NCI-H128 (cell line): ENCODE results near the gene MAML2.

ENCODE experiments used
- DNase-seq: peaks from one replicate; lab custom pipeline; 2025; ENCODE audit not compliant: unreplicated experiment; lab: John Stamatoyannopoulos, UW

Gene MAML2

GRCh38 chr11:96136613-96137298, 206.2 kb downstream of the MAML2 start:
- DNase-seq: no peak

DNA sequence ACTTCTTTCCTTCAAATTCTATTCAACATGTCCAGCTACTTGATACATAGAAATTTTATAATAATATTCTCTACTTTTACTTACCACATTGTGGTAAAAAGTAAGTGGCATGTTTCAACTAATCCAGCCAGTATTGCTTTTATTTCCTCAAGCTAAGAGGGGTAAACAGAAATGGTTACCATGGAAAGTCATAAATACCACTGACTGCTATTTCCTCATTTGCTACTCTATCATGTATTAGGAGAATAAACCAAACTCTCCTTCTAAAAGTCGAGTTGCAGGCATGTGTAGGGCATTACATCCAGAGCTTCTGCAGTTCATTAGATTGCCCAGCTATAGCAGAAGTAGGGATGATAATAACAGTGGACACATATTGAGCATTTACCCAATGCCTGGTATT, 208.4 kb downstream of the MAML2 start:
- no peak for DNase-seq

DNA sequence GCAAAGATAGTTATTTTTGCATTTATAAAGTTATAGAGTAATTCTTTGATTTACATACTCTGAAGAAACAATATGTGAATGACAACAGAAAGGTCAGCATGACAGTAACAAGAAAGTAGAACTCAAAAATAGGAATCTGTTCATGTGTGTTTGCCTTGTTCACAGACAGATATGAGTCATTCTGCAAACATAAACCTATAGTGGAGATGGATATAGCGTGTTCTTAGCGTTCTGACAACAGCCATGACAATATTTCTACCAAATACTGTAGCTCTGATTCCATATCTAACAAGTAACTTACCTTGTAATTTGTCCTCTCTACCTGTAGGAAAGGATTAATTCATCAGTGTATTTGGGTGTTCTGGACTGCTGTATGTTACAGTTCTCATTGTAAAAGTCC, 210.6 kb downstream of the MAML2 start:
- no peak for DNase-seq

DNA sequence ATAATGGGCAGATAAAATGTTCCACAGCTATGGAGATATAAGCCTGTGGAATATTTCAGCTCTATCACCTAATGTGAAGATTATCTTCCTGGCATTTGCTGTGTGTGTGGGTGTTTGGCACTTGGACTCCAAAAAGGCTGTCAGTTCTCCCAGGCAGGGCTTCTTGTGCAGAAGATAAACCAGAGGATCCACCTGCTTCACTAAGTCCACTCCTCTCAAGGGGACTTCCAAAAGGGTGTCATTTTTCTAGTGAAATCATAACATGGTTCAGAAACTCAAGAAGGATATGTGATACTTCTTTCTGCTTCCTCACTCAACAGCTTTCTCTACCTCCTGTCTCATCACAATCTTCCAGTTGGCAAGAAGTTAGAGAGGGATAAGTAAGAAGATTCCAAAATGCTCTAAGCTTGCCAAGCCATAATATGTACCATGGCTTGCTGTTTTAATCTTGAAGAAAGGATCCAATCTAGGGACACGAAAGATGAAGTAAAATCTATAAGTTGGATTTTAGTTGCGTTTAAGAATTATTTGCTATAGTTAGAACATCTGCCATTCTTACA, 212.9 kb downstream of the MAML2 start:
- DNase-seq: no peak

DNA sequence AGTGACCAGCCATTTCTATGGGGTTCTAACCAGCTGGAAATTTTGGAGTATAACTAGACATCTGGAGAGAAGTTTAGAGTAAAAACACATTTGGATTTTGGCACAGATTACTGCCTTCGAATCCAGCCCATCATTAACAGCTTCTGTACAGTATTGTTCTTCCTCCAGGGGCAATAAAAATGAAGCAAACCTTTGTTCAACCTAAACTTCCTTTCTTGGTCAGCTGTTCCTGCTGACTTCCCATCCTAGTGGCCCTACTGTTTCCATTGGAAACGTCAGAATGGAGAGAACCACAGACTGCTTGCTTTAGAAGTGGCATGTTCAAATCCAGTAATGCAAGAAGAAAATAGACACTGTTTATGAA, 215.4 kb downstream of the MAML2 start:
- no peak for DNase-seq

GRCh38 chr11:96126917-96127595, 215.9 kb downstream of the MAML2 start:
- no peak for DNase-seq

- DNase-seq: no peak
Observed at GRCh38 chr11:96125400-96125799, 217.6 kb downstream of the MAML2 start.

- DNase-seq: no peak
Observed at GRCh38 chr11:96124155-96124554, 218.8 kb downstream of the MAML2 start.

DNA sequence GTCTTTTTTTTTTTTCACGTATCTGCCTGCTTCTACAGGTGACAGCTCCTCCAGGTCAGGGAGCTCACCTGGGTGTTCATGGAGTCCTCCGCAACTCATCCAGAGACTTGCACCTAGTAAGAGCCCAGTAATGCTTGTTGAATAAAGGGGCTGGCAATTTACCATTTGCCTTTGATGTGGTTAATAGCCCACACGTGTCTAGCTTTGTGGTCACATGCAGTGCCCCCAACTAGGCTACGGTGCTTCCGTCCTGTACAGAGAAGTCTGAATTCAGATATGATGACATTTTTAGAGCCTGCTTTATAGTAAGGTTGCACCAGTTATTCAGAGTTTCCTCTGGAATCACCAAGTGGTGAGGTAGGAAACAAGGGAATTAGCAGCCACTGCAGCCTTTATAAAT, 219.7 kb downstream of the MAML2 start:
- DNase-seq: no peak

DNA sequence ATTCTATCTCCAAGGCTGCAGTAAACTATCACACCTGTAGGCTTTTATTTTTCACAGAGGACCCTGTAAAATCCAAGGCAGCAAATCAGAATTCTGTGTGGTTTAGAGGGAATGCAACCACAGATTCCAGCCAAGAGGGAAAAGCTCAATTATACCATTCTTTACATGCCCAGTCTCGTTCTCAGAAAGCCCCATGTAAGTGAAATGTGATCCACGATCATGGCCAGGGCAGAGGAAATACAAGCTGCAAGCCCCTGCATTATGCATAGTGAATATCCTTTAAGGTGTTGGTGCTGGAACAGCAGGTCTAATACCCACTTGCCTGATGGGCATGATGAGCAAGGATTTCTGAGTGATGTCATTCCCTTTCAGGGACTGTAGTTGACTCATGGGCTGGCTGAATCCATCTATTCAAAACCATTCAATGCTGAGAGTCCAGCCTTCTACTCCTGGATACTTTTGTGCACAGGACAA, 220.4 kb downstream of the MAML2 start:
- DNase-seq: peak; percentile 12

- DNase-seq: no peak
Observed at GRCh38 chr11:96119211-96119610, 223.8 kb downstream of the MAML2 start.

GRCh38 chr11:96116376-96116775, 226.6 kb downstream of the MAML2 start:
- no peak for DNase-seq

DNA sequence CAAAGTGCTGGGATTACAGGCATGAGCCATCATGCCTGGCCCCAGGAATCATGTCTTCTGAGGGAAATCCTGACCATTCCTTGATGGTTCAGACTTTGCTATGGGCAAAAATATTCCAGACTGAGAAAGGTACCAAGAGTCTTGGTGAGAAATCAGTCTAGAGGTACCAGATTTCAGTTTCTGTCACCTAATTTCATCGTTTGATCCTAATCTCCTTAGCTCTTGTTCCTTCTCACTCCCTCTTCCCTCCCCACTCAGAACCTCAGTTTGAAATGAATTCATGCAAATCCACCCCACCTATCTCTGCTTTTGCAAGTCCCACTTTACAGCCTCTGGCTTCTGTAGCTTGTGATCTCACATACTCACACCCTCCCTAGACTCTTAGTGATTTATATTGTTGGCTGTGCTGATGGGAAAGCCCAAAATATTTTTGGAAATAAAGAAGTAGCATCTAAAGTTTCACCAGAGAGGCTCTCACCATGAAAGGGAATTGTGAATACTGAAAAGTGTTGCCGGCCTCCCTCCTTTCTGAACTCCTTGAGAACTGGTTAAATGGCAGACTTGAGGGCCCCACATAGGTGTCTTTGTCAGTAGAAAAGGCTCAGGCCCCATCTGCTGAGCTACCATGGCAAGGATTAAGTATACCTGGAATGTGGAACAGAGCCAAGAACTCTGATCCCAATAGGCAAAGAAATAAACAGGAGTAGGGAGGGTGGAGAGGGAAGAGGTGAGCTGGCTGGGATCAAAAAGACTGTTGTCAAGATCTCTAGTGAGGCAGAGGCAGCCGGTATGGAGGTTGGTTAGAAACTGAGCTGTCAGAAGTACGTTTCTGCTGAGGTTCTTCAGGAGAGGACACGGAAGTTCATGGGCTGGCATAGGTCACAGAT, 228.6 kb downstream of the MAML2 start:
- DNase-seq: peak; percentile 9

DNA sequence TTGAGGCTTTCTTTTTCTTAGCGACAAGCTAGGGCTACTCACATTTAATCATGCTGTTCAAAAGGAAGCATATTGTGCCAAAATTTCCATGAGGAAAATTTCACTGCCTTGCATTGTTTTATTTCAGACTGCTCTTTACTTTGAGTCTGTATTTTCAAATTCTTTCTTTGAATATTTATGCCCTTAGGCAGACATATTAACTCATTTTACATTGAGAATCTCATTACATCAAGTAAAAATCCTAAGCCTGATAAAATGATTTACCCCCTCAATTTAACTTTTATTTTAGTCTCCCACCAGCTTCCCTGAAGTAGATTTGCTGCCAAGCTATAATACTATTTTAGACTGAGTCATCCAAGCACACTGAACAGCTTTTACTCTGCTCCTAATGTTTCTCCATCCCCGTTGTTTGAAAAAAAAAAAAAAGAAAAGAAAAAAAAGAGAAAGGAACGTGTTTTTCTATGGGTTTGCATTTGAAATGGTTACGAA, 229.8 kb downstream of the MAML2 start:
- no peak for DNase-seq

- no peak for DNase-seq
Observed at GRCh38 chr11:96112192-96113128, 230.5 kb downstream of the MAML2 start.

- DNase-seq: no peak
Observed at GRCh38 chr11:96111308-96111707, 231.7 kb downstream of the MAML2 start.

- DNase-seq: no peak
Observed at GRCh38 chr11:96110302-96110701, 232.7 kb downstream of the MAML2 start.

- no peak for DNase-seq
Observed at GRCh38 chr11:96109331-96110030, 233.5 kb downstream of the MAML2 start.

GRCh38 chr11:96107143-96107824, 235.7 kb downstream of the MAML2 start:
- DNase-seq: no peak
